Measurements from ENCODE around the gene TUT4.

- TF ChIP-seq TCF7L2 (IDR thresholded peaks at IDR 0.05; ENCODE audit: low read depth, low read length) (no peak), REST (IDR thresholded peaks at IDR 0.05; ENCODE audit: insufficient read depth in 1 of 2, low read depth in 2 of 2, low read length in 1 of 2) (no peak), CTCF (IDR thresholded peaks at IDR 0.05) (no peak), POLR2AphosphoS5 (IDR thresholded peaks at IDR 0.05; ENCODE audit: low read depth, low read length) (no peak), SIN3A (IDR thresholded peaks at IDR 0.05; ENCODE audit: borderline replicate concordance, insufficient read depth, low read depth, low read length) (no peak)
Observed at GRCh38 chr1:52601519-52601918, 48.6 kb upstream of the TUT4 start.

All from Panc1 (cell line).